Left renal cortex interstitium (tissue), 4 donors: ENCODE measurements around the gene CNTFR. TPM values are rescaled to one million over a fixed set of nuclear protein-coding genes. Genes with fewer than 3 reads are reported as not detected.
A peak's percentile ranks its signal among the peaks of the same experiment; 100 is the strongest.

ENCODE experiments used
- DNase-seq, 4 donors: peaks; one replicate each; pipeline ENCODE4 v3.0.0-alpha.2; 2013; ENCODE audit warnings: low read depth in 4 of 4, low spot score in 2 of 4, missing footprints in 1 of 4
- polyA plus RNA-seq, 4 donors: library from polyadenylated mRNA; unstranded; fragments of 120-200 nt; gene quantifications; one replicate each; pipeline ENCODE4 v1.2.1, GENCODE V29; 2013; ENCODE audit not compliant: insufficient read length in 4 of 4

CNTFR gene
- polyA plus RNA-seq, 4 donors, result 33.1 to 59.9 (median 47.4) TPM

DNA sequence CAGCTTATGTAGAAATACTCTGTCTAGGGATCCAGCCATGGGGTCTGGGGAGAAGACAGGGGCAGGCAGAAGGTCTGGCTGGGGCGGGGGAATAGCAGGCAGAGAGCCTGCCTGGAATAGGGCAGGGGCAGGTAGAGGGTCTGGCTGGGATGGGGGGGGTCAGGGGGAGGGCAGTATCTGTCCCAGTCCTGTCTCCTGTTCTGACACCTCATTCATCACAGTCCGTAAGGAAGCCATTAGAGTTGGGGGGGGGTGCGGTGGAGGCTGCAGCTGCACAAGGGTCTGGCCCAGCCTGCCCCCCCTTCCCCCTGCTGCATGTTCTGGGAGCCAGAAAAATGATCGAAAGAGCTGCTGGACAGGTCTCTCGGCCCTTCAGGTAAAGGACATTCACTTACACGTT, 32.6 kb downstream of the CNTFR start:
- no peak for DNase-seq

GRCh38 chr9:34555936-34556525, 33.5 kb downstream of the CNTFR start:
- DNase-seq, result no peak

GRCh38 chr9:34555500-34555899, 34.0 kb downstream of the CNTFR start:
- DNase-seq, result no peak

GRCh38 chr9:34555002-34555348, 34.5 kb downstream of the CNTFR start:
- DNase-seq, result no peak

GRCh38 chr9:34554211-34555001, 35.1 kb downstream of the CNTFR start:
- no peak for DNase-seq

DNA sequence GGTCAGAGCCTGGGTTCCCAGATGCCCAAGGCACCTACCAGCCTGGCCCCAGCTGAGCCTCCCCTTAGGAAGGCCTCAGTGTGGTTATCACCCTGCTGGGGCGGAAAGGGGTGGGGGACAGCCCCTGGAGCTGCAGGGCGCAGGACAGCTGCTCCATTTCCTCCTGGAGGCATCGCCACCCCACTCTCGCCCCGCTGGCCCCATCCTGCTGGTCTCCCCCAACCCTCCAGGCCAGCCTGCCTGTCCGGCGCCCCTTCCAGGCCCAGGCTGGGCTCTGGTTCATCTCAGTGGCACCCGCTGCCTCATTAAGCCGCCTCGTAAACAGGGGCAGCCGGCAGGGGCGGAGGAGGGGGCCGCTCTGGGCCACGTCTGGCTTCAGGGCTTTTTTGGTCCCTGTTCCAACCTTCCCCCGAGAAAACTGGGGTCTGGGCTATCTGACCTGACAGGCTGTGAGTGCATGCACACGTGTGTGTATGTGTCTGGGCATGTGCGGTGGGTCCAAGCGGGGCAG, 36.0 kb downstream of the CNTFR start:
- no peak for DNase-seq

GRCh38 chr9:34552986-34553385, 36.5 kb downstream of the CNTFR start:
- DNase-seq, result no peak

DNA sequence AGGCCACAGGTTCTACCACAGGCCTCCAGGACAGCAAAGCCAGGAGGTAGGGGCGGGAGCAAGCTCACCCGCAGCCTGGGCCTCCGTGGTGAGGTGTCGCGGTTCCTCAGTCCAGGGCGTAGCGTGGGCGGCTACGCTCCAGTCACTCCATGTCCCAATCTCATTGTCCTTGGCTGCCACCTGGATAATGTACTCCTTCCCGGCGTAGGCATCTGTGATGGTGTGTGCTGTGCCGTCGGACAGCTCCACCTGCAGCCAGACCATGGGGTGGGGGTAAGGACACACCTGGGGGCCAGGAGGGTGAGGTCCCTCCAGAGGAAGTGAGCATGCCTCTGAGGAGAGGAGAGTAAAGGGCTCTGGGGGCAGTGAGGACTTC, 36.9 kb downstream of the CNTFR start:
- DNase-seq, result no peak

- no peak for DNase-seq
Measured at GRCh38 chr9:34551751-34552605, 37.5 kb downstream of the CNTFR start.

GRCh38 chr9:34550681-34551270, 38.7 kb downstream of the CNTFR start:
- no peak for DNase-seq

GRCh38 chr9:34550016-34550680, 39.4 kb downstream of the CNTFR start:
- DNase-seq, result no peak

GRCh38 chr9:34549407-34549732, 40.2 kb downstream of the CNTFR start:
- DNase-seq, result no peak

GRCh38 chr9:34547960-34548611, 41.4 kb downstream of the CNTFR start:
- DNase-seq, result peak in 2 of 4 donors; percentile 56 to 69

DNA sequence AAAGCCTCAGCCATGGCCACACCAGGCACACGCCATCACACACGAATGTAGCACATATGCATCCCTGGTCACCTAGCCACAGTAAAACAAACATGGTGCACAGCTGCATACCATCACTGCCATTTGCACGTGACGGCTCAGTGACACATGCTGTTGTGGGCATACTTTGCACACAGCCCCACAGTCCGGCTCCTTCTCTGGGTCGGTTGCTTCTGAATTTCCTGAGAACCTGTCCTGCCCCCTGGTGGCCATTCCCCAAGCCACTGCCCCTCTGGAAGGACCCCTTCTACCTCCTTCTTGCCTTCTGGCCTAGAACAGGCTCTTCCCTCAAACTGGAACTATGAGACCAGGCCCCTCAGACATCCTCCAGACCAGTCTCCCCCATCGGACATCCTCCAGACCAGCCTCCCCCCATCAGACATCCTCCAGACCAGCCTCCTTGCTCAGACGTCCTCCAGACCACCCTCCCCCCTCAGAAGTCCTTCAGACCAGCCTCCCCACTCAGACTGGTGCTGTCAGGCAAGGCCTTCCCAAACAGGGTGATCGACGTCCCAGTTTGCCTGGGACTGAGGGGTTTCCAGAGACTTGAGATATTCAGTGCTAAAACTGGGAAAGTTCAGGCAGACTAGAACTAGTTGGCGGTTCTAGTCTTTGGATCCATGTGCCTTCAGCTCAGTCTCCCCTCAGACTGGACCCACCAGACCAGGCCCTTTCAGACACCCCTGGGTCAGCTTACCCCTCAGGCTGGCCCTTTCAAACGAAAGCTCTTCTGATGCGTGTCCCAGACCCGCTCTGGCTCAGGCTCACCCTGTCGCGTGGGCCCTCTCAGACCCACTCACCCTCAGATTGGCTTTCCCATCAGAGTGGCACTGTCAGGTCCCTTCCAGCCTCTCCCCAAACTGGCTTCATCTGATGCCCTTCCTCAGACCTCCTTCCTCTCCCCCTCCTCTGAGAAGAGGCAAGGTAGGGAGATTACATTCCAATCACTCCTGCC, 42.4 kb downstream of the CNTFR start:
- no peak for DNase-seq

DNA sequence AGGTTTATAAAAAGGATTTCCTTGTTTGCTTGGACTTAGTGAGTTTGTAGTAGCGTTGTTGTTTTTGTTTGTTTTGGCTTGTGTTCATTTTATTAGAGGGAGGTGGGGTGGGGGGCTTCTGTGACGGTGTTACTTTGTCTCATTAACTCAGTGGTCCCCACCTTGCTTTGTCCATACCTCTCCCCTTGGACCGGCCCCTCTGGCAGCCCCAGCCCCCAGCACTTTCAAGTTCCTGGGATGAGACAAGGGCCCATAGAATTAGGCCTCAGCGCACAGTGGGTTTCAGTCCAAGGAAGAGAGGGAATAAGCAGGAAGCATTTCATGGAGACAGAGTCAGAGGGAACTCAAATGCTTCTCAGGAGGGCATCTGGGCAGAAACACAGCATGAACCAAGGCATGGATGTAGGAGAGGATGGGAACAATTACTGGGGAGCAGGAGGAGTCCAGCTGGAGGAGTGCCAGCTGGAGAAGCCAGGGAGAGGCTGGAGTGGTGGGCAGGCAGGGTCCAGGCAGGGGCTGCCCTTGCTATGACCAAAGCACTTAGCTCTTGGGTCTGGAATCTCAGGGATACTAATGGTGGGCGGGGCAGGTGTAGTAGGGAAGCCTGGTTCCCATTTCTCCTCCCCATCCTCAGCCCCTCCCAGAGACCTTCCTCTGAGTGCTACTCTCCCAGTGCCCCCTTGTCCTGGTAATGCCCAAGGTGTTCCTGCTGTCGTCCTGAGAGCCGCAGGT, 43.3 kb downstream of the CNTFR start:
- no peak for DNase-seq

DNA sequence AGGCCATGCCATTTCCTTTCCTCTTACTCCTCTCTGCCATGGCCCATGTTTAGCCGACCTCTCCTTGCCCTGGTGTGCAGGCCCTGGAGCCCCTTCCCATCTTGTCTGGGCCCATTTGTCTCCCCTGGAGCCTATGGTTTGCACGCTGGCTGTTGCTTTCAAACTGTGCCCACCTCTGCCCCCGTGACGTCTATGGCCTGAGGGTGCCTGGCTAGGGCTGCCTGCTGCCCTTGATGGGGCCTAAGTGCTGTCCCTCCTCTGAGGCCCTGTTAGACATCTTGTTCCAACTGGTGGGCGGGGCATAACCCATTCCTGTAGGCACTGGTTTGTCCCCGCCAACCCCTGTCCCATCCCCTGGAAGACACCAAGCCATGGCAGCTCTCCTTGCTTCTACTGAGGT, 44.0 kb downstream of the CNTFR start:
- DNase-seq, result no peak

GRCh38 chr9:34544035-34544434, 45.5 kb downstream of the CNTFR start:
- no peak for DNase-seq

- DNase-seq, result no peak
Measured at GRCh38 chr9:34541540-34541939, 48.0 kb downstream of the CNTFR start.
